ENCODE results near the gene FAM25A.
A peak's percentile ranks its signal among the peaks of the same experiment; 100 is the strongest.
"Not testable (repeated sequence)": the region's sequence is repeated elsewhere in the genome, so short reads cannot be mapped to it uniquely, and the experiment has no call there.

The FAM25A gene

DNA sequence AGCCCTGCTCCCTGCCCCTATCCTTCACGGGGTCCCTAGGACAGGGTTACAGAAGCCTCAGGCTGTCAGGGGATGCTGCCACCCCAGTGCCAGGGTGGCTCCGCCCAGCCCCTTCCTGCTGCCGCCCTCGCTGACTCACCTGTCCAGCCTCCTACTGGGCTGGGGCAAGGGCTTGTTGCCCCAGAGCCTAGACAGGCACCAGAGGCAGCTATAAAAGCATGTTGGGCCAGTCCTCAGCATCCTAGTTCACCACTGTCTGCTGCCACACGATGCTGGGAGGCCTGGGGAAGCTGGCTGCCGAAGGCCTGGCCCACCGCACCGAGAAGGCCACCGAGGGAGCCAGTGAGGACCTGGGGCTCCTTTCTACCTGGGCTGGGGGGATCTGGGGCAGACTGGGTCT lies at the start of gene FAM25A:
FAM25A (plus strand) TSS at position 239 of the 400 bp plus-strand sequence; CDS start at position 270, 31 bp downstream.
- DNase-seq = not testable (repeated sequence)

DNA sequence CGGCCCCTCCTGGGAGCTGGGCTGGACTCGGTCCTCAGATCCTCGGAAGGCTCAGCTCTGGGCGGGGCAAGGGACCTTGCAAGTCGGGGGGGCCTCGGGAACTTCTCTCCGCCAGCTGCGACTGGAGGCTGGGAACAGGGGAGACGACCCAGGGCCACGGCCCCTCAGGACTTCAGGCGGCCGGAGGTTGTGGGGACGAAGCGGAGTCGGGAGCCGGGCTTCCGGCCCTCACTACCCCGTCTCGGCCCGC lies 49.2 kb upstream of the FAM25A start:
- DNase-seq = no peak

DNA sequence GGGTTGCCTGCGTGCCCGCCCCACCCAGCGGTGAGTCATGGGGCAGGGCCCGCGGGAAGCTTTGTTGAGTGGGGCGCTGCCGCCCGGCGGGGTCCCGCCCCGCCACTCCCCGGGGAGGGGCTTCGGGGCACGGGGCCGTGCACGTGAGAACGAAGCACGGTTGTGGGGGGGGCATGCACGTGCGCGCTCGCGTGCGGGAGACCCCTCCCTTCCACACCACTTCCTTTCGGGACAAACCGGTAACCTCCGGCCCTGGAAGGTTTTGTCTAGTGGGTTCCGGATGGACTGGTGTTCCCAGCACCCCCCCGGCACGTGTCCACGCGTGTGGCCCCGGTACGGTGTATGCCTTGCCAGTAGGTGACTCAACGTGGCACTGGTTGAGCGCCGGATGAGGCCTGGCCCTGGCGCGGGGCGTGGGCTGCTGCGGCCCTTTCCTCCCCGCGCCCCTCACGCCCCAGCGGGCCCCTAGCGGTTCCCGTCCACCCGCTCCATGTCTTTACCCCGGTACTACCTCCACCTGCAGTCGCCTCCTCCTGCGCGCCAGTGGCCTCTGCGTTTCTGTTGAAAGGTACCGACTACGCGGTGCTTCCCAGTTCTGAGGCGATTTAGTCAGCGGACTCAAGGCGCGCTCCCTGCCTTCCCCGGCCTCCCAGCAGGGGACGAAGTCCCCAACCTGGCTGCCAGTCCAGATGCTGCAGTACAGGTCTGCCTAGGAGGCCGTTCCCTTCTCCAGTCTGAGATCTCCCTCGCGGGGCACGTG lies 48.7 kb upstream of the FAM25A start:
- peak; percentile 88 for DNase-seq

DNA sequence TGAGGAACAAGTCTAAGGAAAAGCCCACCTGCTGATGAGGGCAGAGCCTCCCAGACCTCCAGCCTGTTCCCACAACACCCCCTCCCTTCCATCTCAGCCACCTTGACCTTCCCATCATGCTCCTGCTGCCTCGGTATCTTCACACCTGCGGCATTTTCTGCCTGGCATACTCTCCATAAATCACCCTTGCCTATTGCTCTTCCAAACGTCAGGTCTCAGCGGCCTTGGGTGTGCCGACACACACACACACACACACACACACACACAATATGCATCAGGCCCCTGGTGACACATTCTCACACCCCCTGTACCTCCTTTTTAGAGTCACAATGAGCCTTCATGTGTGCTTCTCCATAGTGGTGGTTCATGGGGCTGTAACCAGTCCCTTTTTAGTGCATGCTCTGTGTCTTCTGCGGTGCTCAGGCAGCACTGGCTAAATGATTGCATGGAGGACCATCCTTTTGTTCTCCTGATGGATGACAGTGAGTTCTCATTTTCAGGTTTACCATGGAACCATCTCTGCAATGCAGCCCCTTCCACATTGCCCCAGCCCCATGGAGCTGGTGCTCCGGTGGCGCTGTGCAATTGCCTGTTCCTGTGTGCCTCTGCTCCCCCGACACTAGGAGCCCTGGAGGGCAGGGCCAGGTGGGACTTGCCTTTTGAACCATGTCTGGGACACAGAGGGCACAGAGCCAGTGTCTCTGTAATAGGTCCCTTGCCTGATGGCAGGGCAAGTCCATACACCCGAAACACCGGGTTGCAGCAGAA lies 47.3 kb upstream of the FAM25A start:
- no peak for DNase-seq

DNA sequence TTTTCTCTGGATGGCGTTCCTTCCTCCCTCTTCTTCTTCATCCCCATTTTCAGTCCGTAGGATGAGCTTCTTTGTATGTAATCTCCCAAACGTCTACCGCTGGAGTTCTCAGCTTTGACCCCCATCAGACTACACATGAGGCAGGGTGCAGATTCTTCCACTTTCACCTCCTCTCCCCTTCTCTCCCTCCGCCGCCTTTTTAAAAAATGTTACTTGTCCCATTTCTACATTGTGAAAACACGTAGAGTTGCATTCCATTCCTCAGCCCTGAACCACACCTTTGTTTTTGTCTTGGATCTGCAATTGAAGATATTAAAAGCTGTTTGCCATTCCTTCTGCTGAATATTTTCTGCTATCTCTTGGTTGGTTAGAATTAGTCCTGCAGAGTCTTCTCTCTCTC lies 45.6 kb upstream of the FAM25A start:
- no peak for DNase-seq

DNA sequence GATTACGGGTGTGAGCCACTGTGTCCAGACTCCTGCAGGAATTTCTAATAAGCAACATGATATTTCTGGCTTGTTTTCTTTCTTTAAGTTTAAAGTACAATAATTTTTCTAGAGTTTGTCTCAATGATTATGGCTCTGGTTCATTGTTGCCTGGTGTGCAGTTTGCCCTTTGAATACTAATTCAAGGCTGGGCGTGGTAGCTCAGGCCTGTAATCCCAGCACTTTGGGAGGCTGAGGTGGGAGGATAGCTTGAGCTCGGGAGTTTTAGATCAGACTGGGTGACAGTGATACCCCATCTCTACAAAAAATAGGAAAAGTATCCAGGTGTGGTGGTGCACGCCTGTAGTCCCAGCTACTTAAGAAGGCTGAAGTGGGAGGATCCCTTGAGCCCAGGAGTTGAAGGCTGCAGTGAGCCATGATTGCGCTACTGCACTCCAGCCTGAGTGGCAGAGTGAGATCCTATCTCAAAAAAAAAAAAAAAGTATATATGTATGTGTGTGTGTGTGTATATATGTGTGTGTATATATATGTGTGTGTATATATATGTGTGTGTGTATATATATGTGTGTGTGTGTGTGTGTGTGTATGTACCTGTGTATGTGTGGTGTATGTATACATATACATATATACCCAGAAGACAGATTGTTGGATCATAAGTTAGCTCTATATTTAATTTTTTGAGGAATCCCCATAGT lies 43.6 kb upstream of the FAM25A start:
- no peak for DNase-seq

DNA sequence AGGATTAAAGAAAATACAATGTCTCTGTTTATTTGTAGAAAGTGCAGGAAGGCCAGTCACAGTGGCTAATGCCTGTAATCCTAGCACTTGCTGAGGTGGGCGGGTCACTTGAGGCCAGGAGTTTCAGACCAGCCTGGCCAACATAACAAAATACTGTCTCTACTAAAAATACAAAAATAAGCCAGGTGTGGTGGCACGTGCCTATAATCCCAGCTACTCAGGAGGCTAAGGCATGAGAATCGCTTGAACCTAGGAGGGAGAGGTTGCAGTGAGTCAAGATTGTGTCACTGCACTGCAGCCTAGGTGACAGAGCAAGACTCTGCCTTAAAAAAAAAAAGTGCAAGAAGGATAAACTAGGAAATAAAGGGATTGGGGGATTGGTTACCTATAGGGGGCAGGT lies 41.6 kb upstream of the FAM25A start:
- not testable (repeated sequence) for DNase-seq

DNA sequence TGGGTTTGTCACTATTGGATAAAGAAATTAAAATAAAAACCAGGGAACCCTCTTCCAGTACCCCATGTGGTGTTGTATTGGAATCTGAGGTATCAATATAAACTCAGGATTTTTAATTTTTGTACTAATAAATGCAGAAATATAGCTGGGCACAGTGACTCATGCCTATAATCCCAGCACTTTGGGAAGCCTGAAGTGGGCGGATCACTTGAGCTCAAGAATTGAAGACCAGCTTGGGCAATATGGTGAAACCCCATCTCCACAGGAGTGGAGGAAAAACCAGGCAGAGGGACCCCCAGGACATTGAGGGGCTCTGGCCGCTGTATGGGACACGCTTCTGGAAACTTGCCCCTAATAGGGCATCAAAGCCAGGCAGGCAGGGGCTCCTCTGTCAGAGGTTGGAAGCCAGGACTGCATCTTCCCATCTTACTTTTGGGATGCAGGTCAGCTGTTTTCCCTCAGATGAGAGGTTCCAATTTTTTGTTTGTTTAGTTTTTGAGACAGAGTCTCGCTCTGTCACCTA lies 40.7 kb upstream of the FAM25A start:
- no peak for DNase-seq

DNA sequence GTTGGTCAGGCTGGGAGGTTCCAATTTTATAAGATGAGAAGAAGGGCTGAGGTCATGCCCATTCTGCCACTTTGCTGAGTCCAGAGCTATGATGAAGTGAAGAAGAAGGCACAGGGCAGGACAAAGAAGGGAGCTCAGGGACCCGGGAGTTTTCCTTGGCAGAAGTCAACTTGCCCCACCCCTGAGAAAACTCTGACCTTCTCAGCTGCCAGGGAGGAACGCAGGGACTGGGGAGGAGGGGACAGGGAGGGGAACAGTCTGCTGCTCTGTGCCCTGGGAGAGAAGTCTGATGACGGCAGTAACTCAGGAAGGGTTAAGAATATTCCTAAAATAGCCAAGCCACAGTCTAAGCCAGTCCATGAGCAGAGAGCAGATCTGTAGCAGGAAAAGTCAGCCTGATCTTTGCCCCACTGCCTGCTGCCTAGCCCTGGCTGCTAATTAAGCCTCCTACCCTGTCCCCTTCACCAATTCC lies 40.1 kb upstream of the FAM25A start:
- no peak for DNase-seq

DNA sequence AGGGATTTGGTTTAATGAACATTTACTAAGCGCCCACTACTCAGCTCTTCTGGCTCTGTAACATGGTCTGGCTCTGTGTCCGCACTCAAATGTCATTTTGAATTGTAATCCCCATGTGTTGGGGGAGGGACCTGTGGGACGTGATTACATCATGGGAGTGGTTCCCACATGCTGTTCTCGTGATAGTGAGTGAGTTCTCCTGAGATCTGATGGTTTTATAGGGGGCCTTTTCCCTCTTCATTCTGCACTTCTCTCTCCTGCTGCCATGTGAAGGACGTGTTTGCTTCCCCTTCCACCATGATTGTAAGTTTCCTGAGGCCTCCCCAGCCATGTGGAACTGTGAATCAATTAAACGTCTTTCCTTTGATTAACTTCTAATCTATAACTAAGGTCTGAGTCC lies 39.1 kb upstream of the FAM25A start:
- not testable (repeated sequence) for DNase-seq

DNA sequence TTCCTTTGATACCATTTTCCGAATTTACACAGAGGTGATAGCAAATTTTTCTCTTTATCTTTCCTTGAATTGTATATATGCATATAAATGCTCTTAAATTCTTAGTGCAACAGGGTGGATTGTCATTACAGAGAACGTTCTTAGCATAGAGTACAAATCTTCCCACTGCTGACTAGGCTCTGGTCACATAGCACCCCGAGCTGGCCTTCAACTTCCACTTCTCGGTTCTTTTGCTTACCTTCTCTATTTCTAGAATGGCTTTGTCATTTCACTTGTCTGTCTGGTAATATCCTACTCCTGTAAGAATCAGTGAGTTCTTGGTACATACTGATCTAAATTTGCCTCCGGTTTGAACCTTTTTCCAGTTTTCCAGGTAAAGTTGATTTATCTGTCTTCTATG lies 38.4 kb upstream of the FAM25A start:
- DNase-seq = no peak

DNA sequence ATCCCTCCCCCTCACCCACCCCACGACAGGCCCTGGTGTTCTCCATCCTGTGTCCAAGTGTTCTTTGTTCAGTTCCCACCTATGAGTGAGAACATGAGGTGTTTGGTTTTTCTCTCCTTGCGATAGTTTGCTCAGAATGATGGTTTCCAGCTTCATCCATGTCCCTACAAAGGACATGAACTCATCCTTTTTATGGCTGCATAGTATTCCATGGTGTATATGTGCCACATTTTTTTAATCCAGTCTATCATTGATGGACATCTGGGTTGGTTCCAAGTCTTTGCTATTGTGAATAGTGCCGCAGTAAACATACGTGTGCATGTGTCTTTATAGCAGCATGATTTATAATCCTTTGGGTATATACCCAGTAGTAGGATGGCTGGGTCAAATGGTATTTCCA lies 35.6 kb upstream of the FAM25A start:
- DNase-seq = not testable (repeated sequence)

DNA sequence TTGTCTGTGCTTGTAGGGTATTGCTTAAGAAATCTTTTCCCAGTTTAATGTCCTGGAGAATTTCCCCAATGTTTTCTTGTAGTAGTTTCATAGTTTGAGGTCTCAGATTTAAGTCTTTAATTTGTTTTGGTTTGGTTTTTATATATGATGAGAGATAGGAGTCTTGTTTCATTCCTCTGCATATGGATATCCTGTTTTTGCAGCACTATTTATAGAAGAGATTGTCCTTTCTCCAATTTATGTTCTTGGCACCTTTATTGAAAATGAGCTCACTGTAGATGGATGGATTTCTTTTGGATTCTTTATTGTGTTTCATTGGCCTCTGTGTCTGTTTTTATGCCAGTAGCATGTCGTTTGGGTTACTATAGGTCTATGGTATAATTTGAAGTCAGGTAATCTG lies 31.6 kb upstream of the FAM25A start:
- DNase-seq = no peak

DNA sequence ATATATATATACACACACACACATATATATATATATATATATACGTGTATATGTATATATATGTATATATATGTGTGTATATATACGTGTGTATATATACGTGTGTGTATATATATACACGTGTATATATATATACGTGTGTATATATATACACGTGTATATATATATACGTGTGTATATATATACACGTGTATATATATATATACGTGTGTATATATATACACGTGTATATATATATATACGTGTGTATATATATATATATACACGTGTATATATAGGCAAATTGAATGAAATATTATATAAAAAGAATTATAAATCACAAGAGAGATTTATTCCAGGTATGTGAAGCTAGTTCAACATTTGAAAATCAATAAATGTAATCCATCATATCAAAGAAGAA lies 28.7 kb upstream of the FAM25A start:
- DNase-seq = not testable (repeated sequence)

DNA sequence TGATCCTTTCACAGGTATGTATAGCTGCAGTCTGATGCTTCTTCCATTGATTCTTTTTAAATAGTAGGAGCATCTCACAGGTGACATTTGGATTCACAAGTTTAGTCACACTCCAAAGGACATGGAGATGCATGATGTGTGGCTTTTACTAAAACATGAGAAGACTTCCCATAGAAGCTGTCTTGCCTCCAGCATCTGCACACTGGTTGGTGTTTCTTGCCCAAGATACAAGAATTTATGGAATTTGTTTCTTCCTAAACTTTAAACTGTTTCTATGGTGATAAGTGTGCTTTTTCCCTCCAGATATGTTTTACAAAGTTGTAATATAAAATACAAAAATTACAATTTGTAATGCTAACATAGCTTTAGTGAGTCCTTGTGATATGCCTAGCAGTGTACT lies 27.6 kb upstream of the FAM25A start:
- no peak for DNase-seq

DNA sequence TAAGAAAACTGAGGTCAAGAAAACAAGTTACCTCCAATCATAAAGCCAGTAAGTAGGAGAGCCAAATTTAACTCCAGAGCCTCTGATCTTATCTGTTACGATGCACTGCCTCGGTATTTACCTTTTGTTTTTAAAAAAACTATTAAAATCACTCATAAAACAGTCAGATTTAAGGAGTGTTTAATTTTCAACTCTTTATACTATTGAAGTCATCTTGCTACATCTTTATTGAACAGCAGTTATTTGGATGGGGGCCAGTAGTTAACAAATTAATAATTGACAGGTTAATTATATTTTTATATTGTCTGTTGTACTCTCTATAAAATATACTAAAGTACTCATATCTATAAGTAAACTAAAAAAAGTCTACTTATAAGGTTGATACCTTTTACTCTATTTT lies 27.2 kb upstream of the FAM25A start:
- DNase-seq = no peak

DNA sequence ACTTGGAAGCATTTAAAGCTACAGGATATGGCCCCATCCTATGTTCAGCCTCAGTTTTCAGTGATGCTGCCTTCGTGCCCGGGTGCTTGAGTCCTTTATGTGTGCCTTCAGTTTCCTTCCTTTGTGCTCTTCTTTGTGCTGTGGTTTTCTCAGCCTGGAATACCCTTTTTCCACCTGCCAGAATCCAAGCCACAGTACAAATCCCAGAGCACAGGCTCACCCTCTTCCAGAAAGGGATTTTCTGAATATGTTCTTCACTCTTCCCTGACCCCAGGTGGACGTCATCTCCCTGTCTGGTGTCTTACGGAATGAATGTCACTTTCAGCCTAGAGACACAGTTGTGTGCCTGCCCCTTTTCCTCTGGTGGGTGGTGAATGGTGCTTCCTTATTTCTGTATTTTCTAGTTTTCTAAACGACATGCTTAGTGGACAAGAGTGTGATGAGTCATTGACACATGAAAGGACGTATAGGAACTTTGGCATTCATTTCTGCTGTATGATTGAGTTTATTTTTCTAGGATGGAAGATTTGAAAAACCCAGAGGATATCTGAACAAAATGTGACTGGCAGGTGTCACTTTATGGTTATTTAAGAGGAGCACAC lies 20.2 kb upstream of the FAM25A start:
- not testable (repeated sequence) for DNase-seq

DNA sequence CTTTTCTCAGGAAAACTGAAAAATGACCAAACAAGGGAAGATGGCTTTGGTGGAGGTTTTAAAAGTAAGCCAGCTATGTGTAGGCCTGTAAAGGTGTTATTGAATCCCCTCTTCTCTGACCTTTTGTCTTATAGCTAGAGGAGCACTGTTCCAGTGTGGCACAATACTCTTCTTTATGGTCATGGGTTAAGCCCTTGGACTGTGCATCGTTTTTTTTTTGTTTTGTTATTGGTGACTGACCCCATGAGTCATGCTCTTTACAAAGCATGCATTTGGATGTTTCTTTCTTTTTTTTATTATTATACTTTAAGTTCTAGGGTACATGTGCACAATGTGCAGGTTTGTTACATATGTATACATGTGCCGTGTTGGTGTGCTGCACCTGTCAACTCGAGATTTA lies 19.6 kb upstream of the FAM25A start:
- no peak for DNase-seq

DNA sequence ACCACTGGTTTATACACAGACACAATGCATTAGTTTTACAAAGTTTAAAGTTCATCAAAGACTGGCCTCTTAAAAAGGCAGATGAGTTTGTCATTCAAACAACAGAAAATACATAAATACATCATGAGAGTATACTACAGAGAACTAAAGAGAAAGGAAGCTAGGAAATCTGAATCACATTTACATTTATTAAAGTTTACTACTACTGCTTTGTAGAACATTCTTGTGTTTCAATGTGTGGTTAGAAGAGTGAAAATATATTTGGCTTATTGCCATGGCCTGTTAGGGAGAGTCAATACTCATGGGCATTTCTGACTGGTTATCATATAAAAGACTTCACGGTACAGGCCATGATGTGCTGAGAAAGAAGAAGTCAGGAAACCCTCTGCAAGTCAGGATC lies 13.0 kb upstream of the FAM25A start:
- not testable (repeated sequence) for DNase-seq

DNA sequence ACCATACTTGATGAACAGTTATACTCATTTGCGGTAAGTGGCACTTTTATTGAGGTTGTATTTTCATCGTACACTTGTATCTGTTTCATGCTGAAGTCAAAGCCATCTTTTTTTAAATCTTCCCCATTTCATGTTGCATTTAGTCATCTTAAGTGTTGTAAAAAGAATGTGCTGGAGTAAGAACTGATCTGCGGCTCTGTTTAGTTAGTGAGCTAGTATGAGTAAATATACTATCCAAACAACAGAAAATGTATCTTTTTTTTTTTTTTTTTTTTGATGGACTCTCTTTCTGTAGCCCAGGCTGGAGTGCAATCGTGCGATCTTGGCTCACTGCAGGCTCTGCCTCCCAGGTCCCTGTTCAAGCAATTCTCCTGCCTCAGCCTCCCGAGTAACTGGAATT lies 12.4 kb upstream of the FAM25A start:
- not testable (repeated sequence) for DNase-seq

DNA sequence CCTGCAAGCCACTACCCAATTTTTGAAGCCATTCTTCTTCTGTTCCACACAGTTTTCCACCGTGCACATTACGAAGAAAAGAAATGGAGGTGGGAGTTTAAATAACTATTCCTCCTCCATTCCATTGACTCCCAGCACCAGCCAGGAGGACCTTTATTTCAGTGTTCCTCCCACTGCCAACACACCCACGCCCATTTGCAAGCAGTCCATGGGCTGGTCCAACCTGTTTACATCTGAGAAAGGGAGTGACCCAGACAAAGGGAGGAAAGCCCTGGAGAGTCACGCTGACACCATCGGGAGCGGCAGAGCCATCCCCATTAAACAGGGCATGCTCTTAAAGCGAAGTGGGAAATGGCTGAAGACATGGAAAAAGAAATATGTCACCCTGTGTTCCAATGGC lies 11.8 kb upstream of the FAM25A start:
- not testable (repeated sequence) for DNase-seq

DNA sequence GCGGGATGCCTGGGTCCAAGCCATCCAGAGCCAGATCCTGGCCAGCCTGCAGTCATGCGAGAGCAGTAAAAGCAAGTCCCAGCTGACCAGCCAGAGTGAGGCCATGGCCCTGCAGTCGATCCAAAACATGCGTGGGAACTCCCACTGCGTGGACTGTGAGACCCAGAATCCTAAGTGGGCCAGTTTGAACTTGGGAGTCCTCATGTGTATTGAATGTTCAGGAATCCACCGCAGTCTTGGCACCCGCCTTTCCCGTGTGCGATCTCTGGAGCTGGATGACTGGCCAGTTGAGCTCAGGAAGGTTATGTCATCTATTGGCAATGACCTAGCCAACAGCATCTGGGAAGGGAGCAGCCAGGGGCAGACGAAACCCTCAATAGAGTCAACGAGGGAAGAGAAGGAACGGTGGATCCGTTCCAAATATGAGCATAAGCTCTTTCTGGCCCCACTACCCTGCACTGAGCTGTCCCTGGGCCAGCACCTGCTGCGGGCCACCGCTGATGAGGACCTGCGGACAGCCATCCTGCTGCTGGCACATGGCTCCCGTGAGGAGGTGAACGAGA lies 10.9 kb upstream of the FAM25A start:
- DNase-seq = not testable (repeated sequence)

DNA sequence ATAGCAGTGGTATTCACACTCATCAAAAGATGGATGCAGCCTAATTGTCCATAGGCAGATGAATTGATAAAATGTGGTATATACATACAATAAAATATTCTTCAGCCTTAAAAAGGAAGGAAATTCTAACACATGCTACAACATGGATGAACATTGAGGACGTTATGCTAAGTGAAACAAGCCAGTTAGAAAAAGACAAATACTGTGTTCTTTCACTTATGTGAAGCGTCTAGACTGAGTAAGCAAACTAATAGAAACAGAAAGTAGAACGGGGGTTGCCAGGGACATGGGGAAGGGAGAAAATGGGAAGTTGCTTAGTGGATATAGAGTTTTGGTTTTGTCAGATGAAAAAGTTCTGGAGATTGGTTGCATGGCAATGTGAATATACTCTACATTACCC lies 6.6 kb upstream of the FAM25A start:
- DNase-seq = not testable (repeated sequence)

All from NCI-H69 (cell line).